ENCODE measurements around the gene PHLDA1. TPM values are rescaled to one million over a fixed set of nuclear protein-coding genes. Genes with fewer than 3 reads are reported as not detected.

The PHLDA1 gene
- total and polyA plus RNA-seq, 9 of the 15 experiments (the other 6 are each of a cell fraction or from before 2014, with no cell fraction given) = 0.15 to 2.9 (median 0.54) TPM

- TF ChIP-seq, protein P1, sequence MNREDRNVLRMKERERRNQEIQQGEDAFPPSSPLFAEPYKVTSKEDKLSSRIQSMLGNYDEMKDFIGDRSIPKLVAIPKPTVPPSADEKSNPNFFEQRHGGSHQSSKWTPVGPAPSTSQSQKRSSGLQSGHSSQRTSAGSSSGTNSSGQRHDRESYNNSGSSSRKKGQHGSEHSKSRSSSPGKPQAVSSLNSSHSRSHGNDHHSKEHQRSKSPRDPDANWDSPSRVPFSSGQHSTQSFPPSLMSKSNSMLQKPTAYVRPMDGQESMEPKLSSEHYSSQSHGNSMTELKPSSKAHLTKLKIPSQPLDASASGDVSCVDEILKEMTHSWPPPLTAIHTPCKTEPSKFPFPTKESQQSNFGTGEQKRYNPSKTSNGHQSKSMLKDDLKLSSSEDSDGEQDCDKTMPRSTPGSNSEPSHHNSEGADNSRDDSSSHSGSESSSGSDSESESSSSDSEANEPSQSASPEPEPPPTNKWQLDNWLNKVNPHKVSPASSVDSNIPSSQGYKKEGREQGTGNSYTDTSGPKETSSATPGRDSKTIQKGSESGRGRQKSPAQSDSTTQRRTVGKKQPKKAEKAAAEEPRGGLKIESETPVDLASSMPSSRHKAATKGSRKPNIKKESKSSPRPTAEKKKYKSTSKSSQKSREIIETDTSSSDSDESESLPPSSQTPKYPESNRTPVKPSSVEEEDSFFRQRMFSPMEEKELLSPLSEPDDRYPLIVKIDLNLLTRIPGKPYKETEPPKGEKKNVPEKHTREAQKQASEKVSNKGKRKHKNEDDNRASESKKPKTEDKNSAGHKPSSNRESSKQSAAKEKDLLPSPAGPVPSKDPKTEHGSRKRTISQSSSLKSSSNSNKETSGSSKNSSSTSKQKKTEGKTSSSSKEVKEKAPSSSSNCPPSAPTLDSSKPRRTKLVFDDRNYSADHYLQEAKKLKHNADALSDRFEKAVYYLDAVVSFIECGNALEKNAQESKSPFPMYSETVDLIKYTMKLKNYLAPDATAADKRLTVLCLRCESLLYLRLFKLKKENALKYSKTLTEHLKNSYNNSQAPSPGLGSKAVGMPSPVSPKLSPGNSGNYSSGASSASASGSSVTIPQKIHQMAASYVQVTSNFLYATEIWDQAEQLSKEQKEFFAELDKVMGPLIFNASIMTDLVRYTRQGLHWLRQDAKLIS (CRISPR knock-in tag; IDR thresholded peaks at IDR 0.05) = no peak
- TF ChIP-seq ZNF75A (CRISPR knock-in tag; IDR thresholded peaks at IDR 0.05) (no peak), JUN (IDR thresholded peaks at IDR 0.05; ENCODE audit: borderline replicate concordance, low read depth, low read length) (no peak), JUN (CRISPR knock-in tag; IDR thresholded peaks at IDR 0.05; ENCODE audit: borderline replicate concordance) (no peak), ZNF511 (CRISPR knock-in tag; IDR thresholded peaks at IDR 0.05) (no peak), DEAF1 (CRISPR knock-in tag; IDR thresholded peaks at IDR 0.05) (no peak), ZNF316 (IDR thresholded peaks at IDR 0.05) (no peak), ZNF12 (CRISPR knock-in tag; IDR thresholded peaks at IDR 0.05) (no peak), ZNF668 (CRISPR knock-in tag; IDR thresholded peaks at IDR 0.05) (no peak), CHCHD3 (CRISPR knock-in tag; IDR thresholded peaks at IDR 0.05) (no peak), KLF16 (IDR thresholded peaks at IDR 0.05) (no peak), CHD4 (IDR thresholded peaks at IDR 0.05; ENCODE audit: insufficient read depth, insufficient replicate concordance, low read depth, low read length, poor library complexity, severe bottlenecking) (no peak), ZNF140 (CRISPR knock-in tag; IDR thresholded peaks at IDR 0.05) (no peak), ZNF717 (CRISPR knock-in tag; IDR thresholded peaks at IDR 0.05) (no peak), THRAP3 (IDR thresholded peaks at IDR 0.05; ENCODE audit: borderline replicate concordance) (no peak), ZNF778 (CRISPR knock-in tag; IDR thresholded peaks at IDR 0.05) (no peak), ZNF239 (CRISPR knock-in tag; IDR thresholded peaks at IDR 0.05) (no peak)
- TF ChIP-seq, protein P2, sequence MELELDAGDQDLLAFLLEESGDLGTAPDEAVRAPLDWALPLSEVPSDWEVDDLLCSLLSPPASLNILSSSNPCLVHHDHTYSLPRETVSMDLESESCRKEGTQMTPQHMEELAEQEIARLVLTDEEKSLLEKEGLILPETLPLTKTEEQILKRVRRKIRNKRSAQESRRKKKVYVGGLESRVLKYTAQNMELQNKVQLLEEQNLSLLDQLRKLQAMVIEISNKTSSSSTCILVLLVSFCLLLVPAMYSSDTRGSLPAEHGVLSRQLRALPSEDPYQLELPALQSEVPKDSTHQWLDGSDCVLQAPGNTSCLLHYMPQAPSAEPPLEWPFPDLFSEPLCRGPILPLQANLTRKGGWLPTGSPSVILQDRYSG (tag; conservative IDR thresholded peaks at IDR 0.05; ENCODE audit: low read depth) = no peak
- TF ChIP-seq, protein P3, sequence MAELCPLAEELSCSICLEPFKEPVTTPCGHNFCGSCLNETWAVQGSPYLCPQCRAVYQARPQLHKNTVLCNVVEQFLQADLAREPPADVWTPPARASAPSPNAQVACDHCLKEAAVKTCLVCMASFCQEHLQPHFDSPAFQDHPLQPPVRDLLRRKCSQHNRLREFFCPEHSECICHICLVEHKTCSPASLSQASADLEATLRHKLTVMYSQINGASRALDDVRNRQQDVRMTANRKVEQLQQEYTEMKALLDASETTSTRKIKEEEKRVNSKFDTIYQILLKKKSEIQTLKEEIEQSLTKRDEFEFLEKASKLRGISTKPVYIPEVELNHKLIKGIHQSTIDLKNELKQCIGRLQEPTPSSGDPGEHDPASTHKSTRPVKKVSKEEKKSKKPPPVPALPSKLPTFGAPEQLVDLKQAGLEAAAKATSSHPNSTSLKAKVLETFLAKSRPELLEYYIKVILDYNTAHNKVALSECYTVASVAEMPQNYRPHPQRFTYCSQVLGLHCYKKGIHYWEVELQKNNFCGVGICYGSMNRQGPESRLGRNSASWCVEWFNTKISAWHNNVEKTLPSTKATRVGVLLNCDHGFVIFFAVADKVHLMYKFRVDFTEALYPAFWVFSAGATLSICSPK (IDR thresholded peaks at IDR 0.05; ENCODE audit: borderline replicate concordance) = no peak
Measured at GRCh38 chr12:76020731-76021672, 10.6 kb downstream of the PHLDA1 start (continued).

All from K562 (cell line).